HCT116 (cell line): ENCODE data around the gene ZNF532. TPM values are rescaled to one million over a fixed set of nuclear protein-coding genes. Genes with fewer than 3 reads are reported as not detected.

Experiments
- ATAC-seq: fragments of 200-7000 bp; cut with Tn5 transposase; 2 replicates; pipeline ENCODE4 v1.9.1; 2020; ENCODE audit warnings: mild to moderate bottlenecking, moderate library complexity
- BruUV-seq: library from RNA; stranded (reverse); fragments of 400-500 nt; replicated peaks from 2 replicates; lab custom pipeline; 2021; lab: Mats Ljungman, UMichigan
- CTCF ChIA-PET: fragments of 300-600 bp; sonication (Branson Sonifier 250); formaldehyde crosslinking; loops from one replicate; lab custom pipeline; 2021; ENCODE audit warnings: antibody characterized with exemption; lab: Charles Lee
- POLR2A ChIA-PET: fragments of 300-600, 350-600 bp; sonication (Branson Sonifier 250); formaldehyde crosslinking; loops from one replicate; lab custom pipeline; 2021; ENCODE audit warnings: antibody characterized with exemption; lab: Charles Lee
- RAD21 ChIA-PET, 2 experiments: fragments of 300-600 bp; sonication (Branson Sonifier 250); formaldehyde crosslinking; loops; one replicate each; lab custom pipeline; 2023; ENCODE audit warnings: low total read pairs in 2 of 2; ENCODE audit not compliant: uncharacterized antibody in 2 of 2, unreplicated experiment in 2 of 2, low non-redundant PET in 1 of 2; lab: Charles Lee
- DNase-seq: peaks from one replicate; pipeline ENCODE4 v3.0.0-alpha.2; 2010; ENCODE audit warnings: low read depth, low spot score
- H2AFZ ChIP-seq: fragments of 200-600 bp; shearing (Covaris generic), sonication (generic); 2 replicates; pipeline ENCODE4 v1.6.1; 2017; ENCODE audit warnings: low read depth, mixed run types, mixed read lengths, antibody characterized with exemption, low read length; ENCODE audit not compliant: poor library complexity, severe bottlenecking
- H3K27ac ChIP-seq: 2 replicates; pipeline ENCODE4 v1.5.1; 2012; ENCODE audit warnings: low read depth, low read length
- H3K27me3 ChIP-seq: fragments of 200-600 bp; sonication (generic); 2 replicates; pipeline ENCODE4 v1.6.1; 2016; ENCODE audit warnings: mixed run types, low read length, mixed read lengths; ENCODE audit not compliant: insufficient read depth
- H3K36me3 ChIP-seq, 2 experiments: fragments of 200-500 bp in 1 of 2; fragments of 200-600 bp in 1 of 2; sonication (Bioruptor generic) in 1 of 2; sonication (generic) in 1 of 2; 2 replicates each; pipeline versions ENCODE4 v1.5.1 to v1.6.1; 2014 to 2016; ENCODE audit warnings: low read length in 2 of 2, inconsistent platforms in 1 of 2, mixed read lengths in 1 of 2, mixed run types in 1 of 2; ENCODE audit not compliant: insufficient read depth in 2 of 2, control insufficient read depth in 1 of 2
- H3K4me1 ChIP-seq, 2 experiments: fragments of 200-600 bp in 1 of 2; sonication (generic) in 1 of 2; 2 replicates each; pipeline versions ENCODE4 v1.5.1 to v1.6.1; 2012 to 2017; ENCODE audit warnings: low read length in 2 of 2, inconsistent platforms in 1 of 2, mild to moderate bottlenecking in 1 of 2, mixed read lengths in 1 of 2, mixed run types in 1 of 2, moderate library complexity in 1 of 2; ENCODE audit not compliant: insufficient read depth in 2 of 2, control insufficient read depth in 1 of 2
- H3K4me2 ChIP-seq: fragments of 200-600 bp; sonication (generic); 2 replicates; pipeline ENCODE4 v1.6.1; 2017; ENCODE audit warnings: mixed run types, low read length, mixed read lengths
- H3K4me3 ChIP-seq, 2 experiments: fragments of 200-600 bp in 1 of 2; sonication (generic) in 1 of 2; replicated peaks in 1 of 2; 2 replicates each; pipeline ENCODE4 v1.5.1; 2011 to 2016; ENCODE audit warnings: low read length in 2 of 2, control low read depth in 1 of 2, low read depth in 1 of 2, mild to moderate bottlenecking in 1 of 2, mixed read lengths in 1 of 2, mixed run types in 1 of 2
- H3K79me2 ChIP-seq: fragments of 200-600 bp; sonication (generic); 2 replicates; pipeline ENCODE4 v1.6.1; 2017; ENCODE audit warnings: mild to moderate bottlenecking, mixed run types, low read length, moderate library complexity, mixed read lengths; ENCODE audit not compliant: insufficient read depth
- H3K9ac ChIP-seq: fragments of 200-600 bp; sonication (generic); 2 replicates; pipeline ENCODE4 v1.6.1; 2016; ENCODE audit warnings: low read length, mixed read lengths
- H3K9me2 ChIP-seq: fragments of 200-600 bp; sonication (generic), shearing (Covaris generic); 2 replicates; pipeline ENCODE4 v1.6.1; 2017; ENCODE audit warnings: mixed run types, mild to moderate bottlenecking, moderate library complexity; ENCODE audit not compliant: insufficient read depth
- H3K9me3 ChIP-seq, 2 experiments: fragments of 200-500 bp in 1 of 2; fragments of 200-600 bp in 1 of 2; sonication (Bioruptor generic) in 1 of 2; sonication (generic) in 1 of 2; 2 replicates each; pipeline ENCODE4 v1.6.1; 2014 to 2017; ENCODE audit warnings: low read length in 2 of 2, mixed read lengths in 2 of 2, inconsistent platforms in 1 of 2, low read depth in 1 of 2, mild to moderate bottlenecking in 1 of 2, mixed run types in 1 of 2, moderate library complexity in 1 of 2; ENCODE audit not compliant: control insufficient read depth in 1 of 2, insufficient read depth in 1 of 2
- H4K20me1 ChIP-seq: fragments of 200-600 bp; sonication (generic), shearing (Covaris generic); 2 replicates; pipeline ENCODE4 v1.6.1; 2017; ENCODE audit warnings: mixed run types, mild to moderate bottlenecking, moderate library complexity; ENCODE audit not compliant: insufficient read depth
- ATF3 ChIP-seq: IDR thresholded peaks from 2 replicates; pipeline ENCODE4 v1.6.1; 2012
- CBX3 ChIP-seq: IDR thresholded peaks from 2 replicates; pipeline ENCODE4 v1.6.1; 2012; ENCODE audit warnings: low read depth
- CEBPB ChIP-seq: IDR thresholded peaks from 2 replicates; pipeline ENCODE4 v1.6.1; 2012; ENCODE audit warnings: low read depth
- CTCF ChIP-seq, 3 experiments: fragments of 200-600 bp in 1 of 3; sonication (generic) in 1 of 3; IDR thresholded peaks in 2 of 3; conservative IDR thresholded peaks in 1 of 3; 2 replicates each; pipeline ENCODE4 v1.5.1; 2012 to 2017; ENCODE audit warnings: low read depth in 2 of 3, low read length in 2 of 3, antibody characterized with exemption in 1 of 3, borderline replicate concordance in 1 of 3, control low read depth in 1 of 3, mild to moderate bottlenecking in 1 of 3, mixed read lengths in 1 of 3, mixed run types in 1 of 3, moderate library complexity in 1 of 3; ENCODE audit not compliant: insufficient read depth in 1 of 3
- EZH2 ChIP-seq: fragments of 200-600 bp; sonication (generic); IDR thresholded peaks from 2 replicates; pipeline ENCODE4 v1.6.1; 2017; ENCODE audit warnings: antibody characterized with exemption, mixed run types
- EZH2phosphoT487 ChIP-seq: fragments of 200-600 bp; IDR thresholded peaks from 2 replicates; pipeline ENCODE4 v1.6.1; 2018; ENCODE audit warnings: antibody characterized with exemption, borderline replicate concordance
- FOSL1 ChIP-seq: IDR thresholded peaks from 2 replicates; pipeline ENCODE4 v1.6.1; 2012; ENCODE audit warnings: low read depth
- JUND ChIP-seq: IDR thresholded peaks from 2 replicates; pipeline ENCODE4 v1.6.1; 2012
- MAX ChIP-seq: IDR thresholded peaks from 2 replicates; pipeline ENCODE4 v1.6.1; 2012
- POLR2A ChIP-seq: IDR thresholded peaks from 2 replicates; pipeline ENCODE4 v1.7.0; 2011; ENCODE audit warnings: borderline replicate concordance; ENCODE audit not compliant: insufficient read depth, insufficient read length; ENCODE audit errors: extremely low read depth
- POLR2AphosphoS5 ChIP-seq: IDR thresholded peaks from 2 replicates; pipeline ENCODE4 v1.6.1; 2011; ENCODE audit warnings: mild to moderate bottlenecking, low read depth, low read length, moderate library complexity
- RAD21 ChIP-seq: IDR thresholded peaks from 2 replicates; pipeline ENCODE4 v1.6.1; 2012; ENCODE audit warnings: low read depth, mild to moderate bottlenecking
- REST ChIP-seq: IDR thresholded peaks from 2 replicates; pipeline ENCODE4 v1.6.1; 2012; ENCODE audit warnings: low read depth
- SIN3A ChIP-seq: IDR thresholded peaks from 2 replicates; pipeline ENCODE4 v1.6.1; 2012; ENCODE audit warnings: low read depth
- SP1 ChIP-seq: IDR thresholded peaks from 2 replicates; pipeline ENCODE4 v1.6.1; 2012; ENCODE audit warnings: low read depth
- SRF ChIP-seq: IDR thresholded peaks from 2 replicates; pipeline ENCODE4 v1.6.1; 2012; ENCODE audit warnings: low read depth
- TCF7L2 ChIP-seq: IDR thresholded peaks from 2 replicates; pipeline ENCODE4 v1.7.0; 2011; ENCODE audit warnings: borderline replicate concordance, inconsistent platforms; ENCODE audit not compliant: insufficient read depth, insufficient read length; ENCODE audit errors: extremely low read depth
- YY1 ChIP-seq: IDR thresholded peaks from 2 replicates; pipeline ENCODE4 v1.6.1; 2011; ENCODE audit warnings: low read length, low read depth, moderate library complexity, mild to moderate bottlenecking; ENCODE audit not compliant: insufficient replicate concordance; ENCODE audit errors: extremely low read depth
- ZFX ChIP-seq: fragments of 450-650 bp; IDR thresholded peaks from 2 replicates; pipeline ENCODE4 v1.6.1; 2017
- ZNF274 ChIP-seq: fragments of 200-500 bp; sonication (Bioruptor generic); IDR thresholded peaks from 2 replicates; pipeline ENCODE4 v1.6.1; 2014; ENCODE audit warnings: mild to moderate bottlenecking, low read depth, low read length, inconsistent platforms
- intact Hi-C: fragments of 100-400 bp; cut with micrococcal nuclease; formaldehyde crosslinking; loops from 2 replicates; pipeline ENCODE4 v1.10.0; 2022
- total RNA-seq: library from RNA; stranded (reverse); gene quantifications from one replicate; pipeline ENCODE4 v1.2.1, GENCODE V29; 2021; ENCODE audit not compliant: unreplicated experiment

ZNF532 gene
- total RNA-seq, 1 experiment from 2014 or later, result 11.6 TPM

- TF ChIP-seq ZFX (no peak), CEBPB (no peak), ATF3 (no peak), TCF7L2 (no peak)
These were observed 72.6 kb downstream of the ZNF532 start (continued) for GRCh38 chr18:58937071-58937886.

GRCh38 chr18:58937887-58938267 lies 73.2 kb downstream of the ZNF532 start:
- H3K79me2 ChIP-seq, result no peaks in the 10 kb centered on the region
- ChIA-PET RAD21 (no interaction called here), CTCF (no interaction called here), POLR2A (no interaction called here)
- no peaks in the 10 kb centered on the region for H3K36me3 ChIP-seq
- H3K9me3 ChIP-seq, result no peaks in the 10 kb centered on the region
- H3K4me2 ChIP-seq, result no peak overlapping the region
- H2AFZ ChIP-seq, result no peak overlapping the region
- DNase-seq (no peak), ATAC-seq (no peak)
- no peaks in the 10 kb centered on the region for H4K20me1 ChIP-seq
- no peaks in the 10 kb centered on the region for H3K9me2 ChIP-seq
- intact Hi-C loops, result no loop called here
- no peaks in the 10 kb centered on the region for H3K4me1 ChIP-seq
- no peak overlapping the region for H3K27ac ChIP-seq
- H3K9ac ChIP-seq, result no peak overlapping the region
- no TSS peak for BruUV-seq
- H3K27me3 ChIP-seq, result no peaks in the 10 kb centered on the region
- TF ChIP-seq MAX (no peak), RAD21 (no peak), EZH2 (no peak), ATF3 (no peak), CTCF (IDR thresholded peaks at IDR 0.05 in 2 of 3, conservative IDR thresholded peaks at IDR 0.05 in 1 of 3; ENCODE audit: borderline replicate concordance in 1 of 3, insufficient read depth in 1 of 3, low read depth in 2 of 3, low read length in 2 of 3) (no peak), SP1 (no peak), CEBPB (no peak), ZNF274 (no peak), POLR2A (no peak), REST (no peak), ZFX (no peak), SRF (no peak), TCF7L2 (no peak), SIN3A (no peak), YY1 (no peak), JUND (no peak), POLR2AphosphoS5 (no peak), CBX3 (no peak), EZH2phosphoT487 (no peak), FOSL1 (no peak)
- H3K4me3 ChIP-seq, result no peak overlapping the region
